Activated CD4-positive, alpha-beta memory T cell treated with anti-CD3 and anti-CD28 coated beads, Interleukin-2, amount 10 ng/mL, durations not matched to agents 7 days and 5 days (primary cell): ENCODE results near the gene SLC22A16. TPM values are rescaled to one million over a fixed set of nuclear protein-coding genes. Genes with fewer than 3 reads are reported as not detected.
A peak's percentile ranks its signal among the peaks of the same experiment; 100 is the strongest.
"Not testable (repeated sequence)": the region's sequence is repeated elsewhere in the genome, so short reads cannot be mapped to it uniquely, and the experiment has no call there.

Experiments
- CTCF ChIA-PET: fragments of 350-600 bp; sonication (Branson Sonifier 250); formaldehyde crosslinking; loops from one replicate; lab custom pipeline; 2021; ENCODE audit warnings: antibody characterized with exemption, inconsistent platforms; lab: Charles Lee
- POLR2A ChIA-PET: fragments of 350-600 bp; sonication (Branson Sonifier 250); formaldehyde crosslinking; loops from one replicate; lab custom pipeline; 2021; ENCODE audit warnings: antibody characterized with exemption; lab: Charles Lee
- DNase-seq: peaks from one replicate; pipeline ENCODE4 v3.0.0-alpha.2; 2020
- H3K27ac Mint-ChIP-seq: one replicate; pipeline ENCODE4 v1.8.0; 2021; ENCODE audit warnings: mild to moderate bottlenecking, mixed read lengths
- H3K27me3 Mint-ChIP-seq: one replicate; pipeline ENCODE4 v1.8.0; 2021; ENCODE audit warnings: mixed read lengths
- H3K36me3 Mint-ChIP-seq: one replicate; pipeline ENCODE4 v1.8.0; 2021; ENCODE audit warnings: low read depth, mixed read lengths
- H3K4me1 Mint-ChIP-seq: one replicate; pipeline ENCODE4 v1.8.0; 2021; ENCODE audit warnings: mixed read lengths
- H3K4me3 Mint-ChIP-seq: one replicate; pipeline ENCODE4 v1.8.0; 2021; ENCODE audit warnings: mild to moderate bottlenecking, mixed read lengths
- H3K9me3 Mint-ChIP-seq: one replicate; pipeline ENCODE4 v1.8.0; 2021; ENCODE audit warnings: mixed read lengths
- total RNA-seq, 2 experiments: library from RNA; stranded (reverse); gene quantifications; one replicate each; pipeline ENCODE4 v1.2.3, GENCODE V29; 2021

Gene SLC22A16
- not detected for total RNA-seq

- ChIA-PET POLR2A (no interaction called here), CTCF (no interaction called here)
- no peak within 1 kb of the TSS for H3K27ac Mint-ChIP-seq
- peaks cover 51% of the 10 kb centered on the region for H3K27me3 Mint-ChIP-seq
- H3K4me1 Mint-ChIP-seq = peaks cover 13% of the 10 kb centered on the region
- no peak for DNase-seq
- peak within 1 kb of the TSS; percentile 12 for H3K4me3 Mint-ChIP-seq
- no peaks in the 10 kb centered on the region for H3K36me3 Mint-ChIP-seq
- no peaks in the 10 kb centered on the region for H3K9me3 Mint-ChIP-seq
These were observed at the start of gene SLC22A16 for GRCh38 chr6:110476046-110476849. SLC22A16 (minus strand) TSS chr6:110476613; CDS start chr6:110476574, 39 bp downstream.

GRCh38 chr6:110525001-110525400 lies 48.6 kb upstream of the SLC22A16 start:
- ChIA-PET CTCF (no interaction called here), POLR2A (no interaction called here)
- no peak for DNase-seq
- peaks cover 16% of the 10 kb centered on the region for H3K4me1 Mint-ChIP-seq
- no peak overlapping the region for H3K4me3 Mint-ChIP-seq
- H3K36me3 Mint-ChIP-seq = no peaks in the 10 kb centered on the region
- H3K27me3 Mint-ChIP-seq = peaks cover 3% of the 10 kb centered on the region
- H3K27ac Mint-ChIP-seq = no peak overlapping the region
- no peaks in the 10 kb centered on the region for H3K9me3 Mint-ChIP-seq

- DNase-seq = no peak
- Mint-ChIP-seq H3K4me3 (no peak overlapping the region), H3K9me3 (no peaks in the 10 kb centered on the region), H3K27me3 (peaks cover 3% of the 10 kb centered on the region), H3K27ac (no peak overlapping the region), H3K4me1 (peaks cover 12% of the 10 kb centered on the region), H3K36me3 (no peaks in the 10 kb centered on the region)
- CTCF ChIA-PET = no interaction called here
- POLR2A ChIA-PET = interaction anchor here (0.6 kb wide), 1 partner anchor 43 kb away, joined by 3 read pairs; no protein-coding TSS in a partner anchor
These were observed 47.9 kb upstream of the SLC22A16 start for GRCh38 chr6:110524305-110524704.

GRCh38 chr6:110523451-110524021 lies 47.1 kb upstream of the SLC22A16 start:
- no peaks in the 10 kb centered on the region for H3K36me3 Mint-ChIP-seq

GRCh38 chr6:110522427-110522826 lies 46.0 kb upstream of the SLC22A16 start:
- DNase-seq = no peak
- Mint-ChIP-seq H3K27me3 (peaks cover 3% of the 10 kb centered on the region), H3K27ac (no peak overlapping the region), H3K9me3 (no peaks in the 10 kb centered on the region), H3K4me1 (no peaks in the 10 kb centered on the region), H3K4me3 (no peak overlapping the region), H3K36me3 (no peaks in the 10 kb centered on the region)
- ChIA-PET POLR2A (no interaction called here), CTCF (no interaction called here)

More at GRCh38 chr6:110523451-110524021, 47.1 kb upstream of the SLC22A16 start:
- Mint-ChIP-seq H3K4me1 (peaks cover 4% of the 10 kb centered on the region), H3K4me3 (no peak overlapping the region), H3K27me3 (peaks cover 3% of the 10 kb centered on the region), H3K27ac (no peak overlapping the region), H3K9me3 (no peaks in the 10 kb centered on the region)
- ChIA-PET POLR2A (no interaction called here), CTCF (no interaction called here)
- no peak for DNase-seq

- POLR2A ChIA-PET = no interaction called here
These were observed 44.7 kb upstream of the SLC22A16 start for GRCh38 chr6:110520992-110521543.

GRCh38 chr6:110520209-110520965 lies 44.0 kb upstream of the SLC22A16 start:
- Mint-ChIP-seq H3K4me3 (no peak overlapping the region), H3K9me3 (no peaks in the 10 kb centered on the region), H3K27me3 (peaks cover 5% of the 10 kb centered on the region), H3K27ac (no peak overlapping the region), H3K4me1 (no peaks in the 10 kb centered on the region), H3K36me3 (no peaks in the 10 kb centered on the region)
- ChIA-PET CTCF (interaction anchor here (0.6 kb wide), 1 partner anchor 167 kb away, joined by 4 read pairs; no protein-coding TSS in a partner anchor), POLR2A (no interaction called here)
- no peak for DNase-seq

More at GRCh38 chr6:110520992-110521543, 44.7 kb upstream of the SLC22A16 start:
- DNase-seq = no peak
- H3K27ac Mint-ChIP-seq = no peak overlapping the region
- no peaks in the 10 kb centered on the region for H3K4me1 Mint-ChIP-seq
- no peak overlapping the region for H3K4me3 Mint-ChIP-seq
- CTCF ChIA-PET = no interaction called here
- H3K36me3 Mint-ChIP-seq = no peaks in the 10 kb centered on the region
- peaks cover 5% of the 10 kb centered on the region for H3K27me3 Mint-ChIP-seq
- H3K9me3 Mint-ChIP-seq = no peaks in the 10 kb centered on the region

GRCh38 chr6:110517601-110518281 lies 41.3 kb upstream of the SLC22A16 start:
- H3K27ac Mint-ChIP-seq = no peak overlapping the region
- H3K4me1 Mint-ChIP-seq = no peaks in the 10 kb centered on the region
- H3K9me3 Mint-ChIP-seq = no peaks in the 10 kb centered on the region
- peaks cover 9% of the 10 kb centered on the region for H3K27me3 Mint-ChIP-seq
- H3K4me3 Mint-ChIP-seq = no peak overlapping the region
- CTCF ChIA-PET = no interaction called here
- POLR2A ChIA-PET = no interaction called here
- DNase-seq = no peak
- H3K36me3 Mint-ChIP-seq = no peaks in the 10 kb centered on the region

- H3K4me3 Mint-ChIP-seq = no peak overlapping the region
- ChIA-PET POLR2A (no interaction called here), CTCF (no interaction called here)
- H3K27me3 Mint-ChIP-seq = peaks cover 11% of the 10 kb centered on the region
- no peak for DNase-seq
- H3K4me1 Mint-ChIP-seq = no peaks in the 10 kb centered on the region
- no peaks in the 10 kb centered on the region for H3K9me3 Mint-ChIP-seq
- H3K27ac Mint-ChIP-seq = no peak overlapping the region
- H3K36me3 Mint-ChIP-seq = no peaks in the 10 kb centered on the region
These were observed 40.6 kb upstream of the SLC22A16 start for GRCh38 chr6:110517034-110517433.

GRCh38 chr6:110514818-110515217 lies 38.4 kb upstream of the SLC22A16 start:
- ChIA-PET POLR2A (no interaction called here), CTCF (no interaction called here)
- Mint-ChIP-seq H3K36me3 (no peaks in the 10 kb centered on the region), H3K9me3 (no peaks in the 10 kb centered on the region), H3K4me1 (no peaks in the 10 kb centered on the region), H3K27me3 (peaks cover 18% of the 10 kb centered on the region), H3K27ac (no peak overlapping the region), H3K4me3 (no peak overlapping the region)
- DNase-seq = no peak

- H3K4me3 Mint-ChIP-seq = no peak overlapping the region
- DNase-seq = no peak
- H3K27ac Mint-ChIP-seq = no peak overlapping the region
- CTCF ChIA-PET = no interaction called here
- POLR2A ChIA-PET = no interaction called here
- peaks cover 23% of the 10 kb centered on the region for H3K27me3 Mint-ChIP-seq
- no peaks in the 10 kb centered on the region for H3K9me3 Mint-ChIP-seq
- H3K36me3 Mint-ChIP-seq = no peaks in the 10 kb centered on the region
- H3K4me1 Mint-ChIP-seq = no peaks in the 10 kb centered on the region
These were observed 36.6 kb upstream of the SLC22A16 start for GRCh38 chr6:110512991-110513390.

- H3K27ac Mint-ChIP-seq, DNase-seq, H3K9me3 Mint-ChIP-seq, H3K36me3 Mint-ChIP-seq, H3K4me1 Mint-ChIP-seq, CTCF ChIA-PET, POLR2A ChIA-PET, H3K4me3 Mint-ChIP-seq: not testable (repeated sequence)
- peaks cover 23% of the 10 kb centered on the region for H3K27me3 Mint-ChIP-seq
These were observed 36.1 kb upstream of the SLC22A16 start for GRCh38 chr6:110512549-110512948.
